DLD1 (cell line): ENCODE results near the gene BARX2.

Source experiments
- in situ Hi-C: cut with HindIII; loops from 2 replicates; pipeline ENCODE4 v1.10.0; 2017; ENCODE audit warnings: low sequenced_read_pairs

BARX2 gene

GRCh38 chr11:129490004-129490403 is 114.4 kb downstream of the BARX2 start:
- in situ Hi-C loops: no loop called here

- in situ Hi-C loops: no loop called here
These were observed 118.1 kb downstream of the BARX2 start for GRCh38 chr11:129493746-129494145.
